OCI-LY7 (cell line): ENCODE results near the gene PIGP.

Experiments
- EZH2phosphoT487 ChIP-seq: fragments of 200-600 bp; sonication (generic); IDR thresholded peaks from 2 replicates; pipeline ENCODE4 v1.6.1; 2018; ENCODE audit warnings: low read depth, borderline replicate concordance, mild to moderate bottlenecking, mixed run types, antibody characterized with exemption, low read length, moderate library complexity, mixed read lengths
- TF ChIP-seq, protein P1 (sequence below): fragments of 200-600 bp; sonication (generic); conservative IDR thresholded peaks from 2 replicates; pipeline ENCODE4 v1.5.1; 2014; ENCODE audit warnings: mild to moderate bottlenecking, antibody characterized with exemption, low read length, moderate library complexity, mixed read lengths

DNA sequence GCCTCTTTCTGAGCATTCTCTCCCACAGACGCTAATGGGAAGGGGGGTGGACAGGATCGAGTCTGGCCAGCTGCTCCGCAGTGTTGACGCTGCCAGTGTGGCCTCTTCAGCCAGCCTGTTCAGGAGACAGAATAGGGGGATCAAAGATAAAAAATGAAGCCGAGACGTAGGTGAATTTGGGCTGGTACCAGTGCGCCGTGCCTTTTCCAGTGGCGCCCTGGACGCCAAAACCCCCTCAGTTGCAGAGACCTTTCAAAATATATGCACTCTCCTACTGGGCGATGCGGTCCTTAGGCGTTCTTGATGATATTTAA, 1.3 kb upstream of the PIGP start:
- TF ChIP-seq, protein P1, sequence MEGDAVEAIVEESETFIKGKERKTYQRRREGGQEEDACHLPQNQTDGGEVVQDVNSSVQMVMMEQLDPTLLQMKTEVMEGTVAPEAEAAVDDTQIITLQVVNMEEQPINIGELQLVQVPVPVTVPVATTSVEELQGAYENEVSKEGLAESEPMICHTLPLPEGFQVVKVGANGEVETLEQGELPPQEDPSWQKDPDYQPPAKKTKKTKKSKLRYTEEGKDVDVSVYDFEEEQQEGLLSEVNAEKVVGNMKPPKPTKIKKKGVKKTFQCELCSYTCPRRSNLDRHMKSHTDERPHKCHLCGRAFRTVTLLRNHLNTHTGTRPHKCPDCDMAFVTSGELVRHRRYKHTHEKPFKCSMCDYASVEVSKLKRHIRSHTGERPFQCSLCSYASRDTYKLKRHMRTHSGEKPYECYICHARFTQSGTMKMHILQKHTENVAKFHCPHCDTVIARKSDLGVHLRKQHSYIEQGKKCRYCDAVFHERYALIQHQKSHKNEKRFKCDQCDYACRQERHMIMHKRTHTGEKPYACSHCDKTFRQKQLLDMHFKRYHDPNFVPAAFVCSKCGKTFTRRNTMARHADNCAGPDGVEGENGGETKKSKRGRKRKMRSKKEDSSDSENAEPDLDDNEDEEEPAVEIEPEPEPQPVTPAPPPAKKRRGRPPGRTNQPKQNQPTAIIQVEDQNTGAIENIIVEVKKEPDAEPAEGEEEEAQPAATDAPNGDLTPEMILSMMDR, result no peak
- no peak for TF ChIP-seq EZH2phosphoT487
